GM19025 (cell line): ENCODE results near the gene ERC2.

Source experiments
- ATAC-seq: cut with Tn5 transposase; IDR thresholded peaks from one replicate; pipeline ENCODE4 v1.9.1; 2021; ENCODE audit warnings: mild to moderate bottlenecking, low read depth, moderate library complexity; ENCODE audit not compliant: unreplicated experiment

The ERC2 gene

GRCh38 chr3:55818485-55818884 is 649.8 kb downstream of the ERC2 start:
- ATAC-seq = no peak

- ATAC-seq = no peak
These were observed 651.3 kb downstream of the ERC2 start for GRCh38 chr3:55816794-55817576.

GRCh38 chr3:55815262-55815661 is 653.0 kb downstream of the ERC2 start:
- ATAC-seq = no peak

- ATAC-seq = no peak
These were observed 654.8 kb downstream of the ERC2 start for GRCh38 chr3:55813268-55814097.

- no peak for ATAC-seq
These were observed 655.8 kb downstream of the ERC2 start for GRCh38 chr3:55812394-55813013.

GRCh38 chr3:55807210-55807609 is 661.1 kb downstream of the ERC2 start:
- no peak for ATAC-seq

- no peak for ATAC-seq
These were observed 663.1 kb downstream of the ERC2 start for GRCh38 chr3:55805169-55805568.

GRCh38 chr3:55804170-55805095 is 663.8 kb downstream of the ERC2 start:
- ATAC-seq = no peak

GRCh38 chr3:55802816-55803215 is 665.5 kb downstream of the ERC2 start:
- no peak for ATAC-seq

GRCh38 chr3:55801676-55802075 is 666.6 kb downstream of the ERC2 start:
- ATAC-seq = no peak

- ATAC-seq = no peak
These were observed 667.2 kb downstream of the ERC2 start for GRCh38 chr3:55801068-55801467.

- no peak for ATAC-seq
These were observed 670.5 kb downstream of the ERC2 start for GRCh38 chr3:55797775-55798174.

GRCh38 chr3:55797084-55797483 is 671.2 kb downstream of the ERC2 start:
- no peak for ATAC-seq

GRCh38 chr3:55796533-55796932 is 671.7 kb downstream of the ERC2 start:
- no peak for ATAC-seq

GRCh38 chr3:55795746-55796145 is 672.5 kb downstream of the ERC2 start:
- no peak for ATAC-seq

- no peak for ATAC-seq
These were observed 673.0 kb downstream of the ERC2 start for GRCh38 chr3:55795296-55795695.

GRCh38 chr3:55792742-55793141 is 675.5 kb downstream of the ERC2 start:
- no peak for ATAC-seq

- no peak for ATAC-seq
These were observed 676.3 kb downstream of the ERC2 start for GRCh38 chr3:55792009-55792408.

GRCh38 chr3:55790596-55791350 is 677.5 kb downstream of the ERC2 start:
- ATAC-seq = no peak

GRCh38 chr3:55789516-55789915 is 678.8 kb downstream of the ERC2 start:
- ATAC-seq = no peak
